ENCODE results near the gene CCDC196.

DNA sequence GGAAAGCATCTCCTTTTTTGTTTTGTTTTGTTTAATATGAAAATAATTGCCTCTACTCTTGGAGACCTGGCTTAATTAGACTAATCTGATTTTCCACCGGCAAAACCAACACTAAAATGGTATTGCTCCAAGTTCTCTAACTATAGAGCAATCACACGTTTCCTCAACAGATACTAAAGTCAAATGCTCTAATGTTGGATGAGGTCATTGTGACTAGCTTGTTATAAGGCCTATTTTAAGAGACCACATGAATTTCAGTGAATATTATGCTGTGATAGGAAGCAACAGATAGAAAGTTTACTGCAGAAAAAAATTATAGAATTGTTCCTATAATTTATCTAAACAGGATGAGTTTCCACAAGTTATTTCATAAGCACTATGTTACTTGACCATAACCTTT, 3.3 kb upstream of the CCDC196 start:
- TF ChIP-seq CTCF (IDR thresholded peaks at IDR 0.05) (no peak), EP300 (IDR thresholded peaks at IDR 0.05; ENCODE audit: borderline replicate concordance in 1 of 2, low read depth in 1 of 2, low read length in 1 of 2) (no peak), REST (IDR thresholded peaks at IDR 0.05; ENCODE audit: low read depth, low read length) (no peak), PBX3 (IDR thresholded peaks at IDR 0.05) (no peak), RFX5 (IDR thresholded peaks at IDR 0.05; ENCODE audit: low read length) (no peak), RAD21 (IDR thresholded peaks at IDR 0.05; ENCODE audit: low read length) (no peak), EZH2phosphoT487 (IDR thresholded peaks at IDR 0.05; ENCODE audit: borderline replicate concordance, low read depth) (no peak)
- TF ChIP-seq, protein P1, sequence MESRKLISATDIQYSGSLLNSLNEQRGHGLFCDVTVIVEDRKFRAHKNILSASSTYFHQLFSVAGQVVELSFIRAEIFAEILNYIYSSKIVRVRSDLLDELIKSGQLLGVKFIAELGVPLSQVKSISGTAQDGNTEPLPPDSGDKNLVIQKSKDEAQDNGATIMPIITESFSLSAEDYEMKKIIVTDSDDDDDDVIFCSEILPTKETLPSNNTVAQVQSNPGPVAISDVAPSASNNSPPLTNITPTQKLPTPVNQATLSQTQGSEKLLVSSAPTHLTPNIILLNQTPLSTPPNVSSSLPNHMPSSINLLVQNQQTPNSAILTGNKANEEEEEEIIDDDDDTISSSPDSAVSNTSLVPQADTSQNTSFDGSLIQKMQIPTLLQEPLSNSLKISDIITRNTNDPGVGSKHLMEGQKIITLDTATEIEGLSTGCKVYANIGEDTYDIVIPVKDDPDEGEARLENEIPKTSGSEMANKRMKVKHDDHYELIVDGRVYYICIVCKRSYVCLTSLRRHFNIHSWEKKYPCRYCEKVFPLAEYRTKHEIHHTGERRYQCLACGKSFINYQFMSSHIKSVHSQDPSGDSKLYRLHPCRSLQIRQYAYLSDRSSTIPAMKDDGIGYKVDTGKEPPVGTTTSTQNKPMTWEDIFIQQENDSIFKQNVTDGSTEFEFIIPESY (IDR thresholded peaks at IDR 0.05; ENCODE audit: borderline replicate concordance, low read depth) = no peak
